NCI-H146 treated with DMSO at 0.1 percent for 48 hours (cell line): ENCODE results near the gene PLD5.
"Not testable (repeated sequence)": the region's sequence is repeated elsewhere in the genome, so short reads cannot be mapped to it uniquely, and the experiment has no call there.

ENCODE experiments used
- DNase-seq: peaks from one replicate; lab custom pipeline; 2025; ENCODE audit not compliant: unreplicated experiment; lab: John Stamatoyannopoulos, UW

Gene PLD5

GRCh38 chr1:242179767-242180166 lies 344.7 kb downstream of the PLD5 start:
- not testable (repeated sequence) for DNase-seq

DNA sequence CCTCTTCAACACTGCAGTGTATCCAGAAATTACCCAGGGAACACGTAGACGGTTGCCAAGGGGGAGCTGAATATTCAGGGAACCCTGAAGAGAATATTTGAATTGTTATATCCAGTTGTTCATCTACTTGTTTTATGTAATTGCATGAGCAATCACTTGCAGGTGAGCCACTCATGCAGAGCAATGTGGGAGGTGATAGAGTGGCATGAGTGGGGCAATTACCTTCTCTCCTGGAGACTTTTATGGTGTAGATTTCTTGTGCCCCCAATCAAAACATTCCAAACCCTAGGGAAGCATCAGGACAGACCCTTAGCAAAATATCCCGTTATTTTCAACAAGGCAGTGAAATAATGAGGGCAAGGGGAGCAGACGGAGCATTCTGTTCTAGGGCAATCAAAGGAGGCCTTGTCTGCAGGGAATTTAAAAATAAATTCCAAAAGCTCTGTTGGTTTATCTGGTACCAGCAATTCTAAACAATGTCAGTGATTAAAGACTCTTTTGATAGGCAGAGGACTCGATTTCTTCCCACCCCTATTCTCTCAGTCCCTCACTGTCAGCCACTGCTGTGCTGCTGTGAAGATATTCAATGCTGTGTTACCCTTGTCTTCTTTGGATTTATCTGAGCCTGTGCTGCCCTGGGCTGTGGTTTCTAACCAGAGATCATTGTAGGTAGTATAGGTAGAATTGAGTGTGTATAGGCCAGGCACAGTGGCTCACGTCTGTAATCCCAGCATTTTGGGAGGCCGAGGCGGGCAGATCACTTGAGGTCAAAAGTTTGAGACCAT lies 345.4 kb downstream of the PLD5 start:
- DNase-seq, result peak; percentile 44

DNA sequence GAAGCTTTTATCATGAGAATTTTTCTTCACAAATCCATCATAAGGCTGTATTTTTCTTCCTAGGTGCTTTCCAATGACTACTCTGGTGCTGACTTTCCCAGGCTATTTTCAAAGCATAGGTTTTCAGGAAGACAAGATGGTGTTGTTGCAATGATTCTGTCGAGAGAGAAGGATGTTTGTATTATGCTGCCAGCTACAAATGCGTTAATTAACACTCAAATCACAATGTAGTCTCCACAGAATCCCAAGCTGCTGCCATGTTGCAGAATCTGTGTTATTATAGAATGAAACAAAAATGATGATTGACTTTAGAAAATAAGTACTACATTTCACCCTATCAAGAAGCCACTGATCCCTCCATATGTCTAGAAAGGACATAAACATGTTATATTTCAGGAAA lies 346.1 kb downstream of the PLD5 start:
- DNase-seq, result no peak

DNA sequence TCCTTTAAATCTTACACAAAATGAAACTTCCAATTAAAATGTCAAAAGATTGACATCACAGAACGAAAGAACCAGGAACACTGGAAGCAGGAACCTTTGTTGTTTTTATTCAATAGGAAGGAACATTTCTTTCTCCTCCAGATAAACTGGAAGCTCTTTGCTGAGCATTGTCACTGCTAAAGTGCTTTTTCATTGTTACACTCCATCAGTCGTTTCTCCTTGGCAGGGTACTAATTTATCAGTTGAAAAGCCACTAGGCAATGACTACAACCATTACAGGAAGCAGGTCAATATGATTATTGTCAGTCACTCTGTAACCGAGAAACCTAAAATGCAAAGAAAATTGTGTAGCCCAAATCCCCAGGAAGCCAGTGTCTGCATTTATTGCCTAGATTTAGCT lies 362.4 kb downstream of the PLD5 start:
- DNase-seq, result no peak

DNA sequence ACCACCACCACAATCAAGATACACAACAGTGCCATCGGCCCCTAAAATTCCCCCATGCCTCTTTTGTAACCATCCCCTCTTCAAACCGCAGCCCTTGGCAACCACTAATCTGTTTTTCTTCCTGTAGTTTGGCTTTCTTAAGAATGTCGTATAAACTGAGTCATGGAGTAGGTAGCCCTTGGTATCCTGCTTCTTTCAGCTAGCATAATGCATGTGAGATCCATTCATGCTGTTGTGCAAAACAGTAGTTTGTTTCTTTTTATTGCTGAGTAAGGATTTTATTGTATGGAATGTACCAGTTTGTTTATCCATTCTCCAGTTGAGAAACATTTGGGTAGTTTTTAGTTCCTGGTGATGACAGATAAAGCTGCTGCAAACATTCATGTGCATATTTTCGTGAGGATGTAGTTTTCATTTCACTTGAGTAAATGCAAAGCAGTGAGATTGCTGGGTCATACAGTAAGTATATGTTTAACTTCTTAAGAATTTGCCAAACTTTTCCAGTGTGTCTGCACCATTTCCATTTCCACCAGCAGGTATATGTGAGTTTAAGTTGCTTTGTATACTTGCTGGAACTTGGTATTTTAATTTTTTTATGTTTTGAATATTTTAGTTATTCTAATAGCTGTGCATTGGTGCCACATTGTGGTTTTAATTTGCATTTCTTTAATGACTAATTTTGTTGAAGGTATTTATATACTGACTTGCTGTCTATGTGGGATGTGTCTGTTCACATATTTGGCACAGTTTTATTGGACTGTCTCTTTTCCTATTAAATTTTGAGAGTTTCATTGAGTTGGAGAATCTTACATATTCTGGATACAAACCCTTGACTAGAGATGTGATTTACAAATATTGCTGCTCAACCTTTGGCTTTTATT lies 377.2 kb downstream of the PLD5 start:
- no peak for DNase-seq

DNA sequence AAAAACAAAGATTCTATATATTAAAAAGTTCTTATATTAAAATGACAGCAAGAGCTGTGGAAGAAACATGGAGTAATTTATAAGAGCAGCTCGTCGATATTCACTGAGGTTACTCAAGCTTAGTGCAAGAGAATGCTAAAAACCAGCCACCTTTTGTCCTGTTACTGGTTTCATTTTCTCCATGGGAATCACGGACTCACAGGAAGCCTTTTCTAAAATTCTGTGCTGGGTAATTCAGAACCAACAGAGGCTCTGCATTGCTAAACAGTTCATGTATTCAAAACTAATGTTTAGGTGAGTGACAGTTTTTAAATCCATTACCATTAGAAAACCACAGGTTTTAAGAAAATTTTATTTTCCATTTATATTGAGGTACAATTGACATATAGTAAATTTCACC lies 377.8 kb downstream of the PLD5 start:
- no peak for DNase-seq

- no peak for DNase-seq
Observed at GRCh38 chr1:242140836-242141235, 383.7 kb downstream of the PLD5 start.

DNA sequence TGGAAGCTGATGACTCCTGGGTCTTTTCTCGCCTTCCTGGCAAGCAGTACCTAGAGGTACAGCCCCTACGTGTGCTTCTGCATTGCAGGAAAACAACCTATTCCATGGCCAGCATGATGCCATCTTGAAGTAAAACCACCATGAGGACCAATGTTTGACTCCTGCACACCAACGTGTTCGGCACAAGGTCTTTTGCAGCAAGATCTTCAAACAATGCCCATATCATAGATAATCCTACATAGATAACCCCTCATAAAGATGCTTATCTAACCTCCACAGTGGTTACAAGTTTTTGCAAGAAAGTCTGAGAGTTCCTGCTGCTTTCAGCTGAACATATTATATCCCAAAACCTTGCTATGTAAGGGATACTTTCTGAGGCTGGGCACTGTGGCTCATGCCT lies 384.5 kb downstream of the PLD5 start:
- DNase-seq, result no peak

- no peak for DNase-seq
Observed at GRCh38 chr1:242139442-242139841, 385.1 kb downstream of the PLD5 start.

DNA sequence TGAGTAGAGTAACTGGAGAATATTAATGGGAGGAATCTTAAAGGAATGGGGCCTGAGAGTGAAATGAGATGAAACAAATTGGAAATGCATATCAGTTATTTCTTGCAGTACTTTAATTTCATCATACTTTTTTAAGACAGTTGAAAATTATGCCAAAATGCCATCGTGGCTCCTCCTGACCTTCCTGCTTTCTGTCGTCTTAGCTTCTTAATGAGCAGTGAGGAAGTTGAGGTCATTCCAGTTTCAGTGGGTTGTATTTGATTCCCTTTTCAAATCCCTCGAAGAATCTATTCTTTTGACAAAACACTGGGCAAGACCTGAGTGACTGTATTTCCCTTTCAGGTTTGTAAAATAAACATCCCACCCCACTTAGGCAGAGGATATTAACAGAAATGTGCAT lies 390.7 kb downstream of the PLD5 start:
- no peak for DNase-seq

- DNase-seq, result no peak
Observed at GRCh38 chr1:242133351-242133750, 391.1 kb downstream of the PLD5 start.

- no peak for DNase-seq
Observed at GRCh38 chr1:242132121-242132817, 392.2 kb downstream of the PLD5 start.

DNA sequence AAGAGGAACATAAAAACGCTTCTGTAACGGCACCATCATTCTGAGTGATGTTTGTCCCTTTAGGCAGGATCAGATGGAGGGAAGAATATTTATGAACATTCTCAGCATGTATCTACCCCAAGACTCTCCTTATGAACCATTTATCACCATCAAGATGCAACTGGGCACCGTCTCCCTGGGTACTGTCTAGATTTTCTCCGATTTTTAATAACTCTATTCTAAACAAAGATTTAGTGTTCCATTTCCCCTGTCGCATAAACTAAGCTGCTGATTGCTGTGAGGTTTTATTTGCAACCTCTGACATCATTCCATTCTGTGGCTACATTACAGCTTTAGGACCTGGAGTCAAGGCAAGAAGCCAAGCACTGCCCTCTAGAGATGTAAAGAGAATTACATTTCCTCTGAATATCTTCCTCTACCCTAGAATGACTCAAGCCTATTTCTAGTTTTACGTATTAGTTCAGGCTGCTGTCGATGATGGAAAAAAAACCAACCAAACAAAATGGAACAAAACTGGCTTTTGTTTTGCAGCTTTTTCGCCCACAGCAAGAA lies 395.5 kb downstream of the PLD5 start:
- DNase-seq, result peak; percentile 49

- no peak for DNase-seq
Observed at GRCh38 chr1:242120432-242120831, 404.1 kb downstream of the PLD5 start.

DNA sequence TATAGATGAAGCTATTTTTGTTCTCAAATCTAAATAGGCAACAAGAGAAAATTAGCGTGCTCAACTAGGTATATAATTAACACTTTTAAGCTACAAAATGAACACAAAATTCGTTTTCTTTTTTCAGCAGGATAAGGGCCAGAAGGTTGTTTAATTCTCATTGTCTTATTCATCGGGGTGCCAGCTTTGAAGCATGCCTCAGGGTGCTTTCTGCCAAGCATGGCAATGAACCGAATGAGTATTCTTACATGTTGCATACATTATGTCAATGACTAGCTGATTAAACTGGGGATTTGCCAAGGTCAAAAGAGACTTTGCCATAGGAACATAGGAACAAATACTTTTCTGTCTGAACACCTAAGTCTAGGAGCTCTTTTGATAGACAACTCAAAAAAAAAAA lies 423.6 kb downstream of the PLD5 start:
- no peak for DNase-seq

DNA sequence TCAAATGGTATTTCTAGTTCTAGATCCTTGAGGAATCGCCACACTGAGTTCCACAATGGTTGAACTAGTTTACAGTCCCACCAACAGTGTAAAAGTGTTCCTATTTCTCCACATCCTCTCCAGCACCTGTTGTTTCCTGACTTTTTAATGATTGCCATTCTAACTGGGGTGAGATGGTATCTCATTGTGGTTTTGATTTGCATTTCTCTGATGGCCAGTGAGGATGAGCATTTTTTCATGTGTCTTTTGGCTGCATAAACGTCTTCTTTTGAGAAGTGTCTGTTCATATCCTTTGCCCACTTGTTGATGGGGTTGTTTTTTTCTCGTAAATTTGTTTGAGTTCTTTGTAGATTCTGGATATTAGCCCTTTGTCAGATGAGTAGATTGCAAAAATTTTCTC lies 427.2 kb downstream of the PLD5 start:
- DNase-seq, result not testable (repeated sequence)

DNA sequence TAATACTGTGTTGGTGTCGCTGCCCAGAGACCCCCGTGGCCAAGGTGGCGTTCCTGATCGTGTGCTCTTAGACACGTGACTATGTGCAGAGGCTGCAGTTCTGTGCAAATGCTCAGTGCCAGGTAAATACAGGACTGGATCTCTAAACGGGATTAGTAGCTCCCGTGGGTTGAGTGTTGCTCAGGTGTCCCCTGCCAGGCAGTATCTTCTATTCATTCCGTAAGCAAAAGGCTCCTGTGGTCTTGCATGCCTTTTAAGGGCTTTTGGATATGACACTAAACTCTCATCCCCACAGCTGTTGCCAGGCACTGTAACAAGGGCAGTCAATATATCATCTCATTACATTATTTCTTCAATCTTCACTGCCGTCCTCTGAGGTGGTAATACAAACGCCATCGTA lies 431.4 kb downstream of the PLD5 start:
- DNase-seq, result no peak

DNA sequence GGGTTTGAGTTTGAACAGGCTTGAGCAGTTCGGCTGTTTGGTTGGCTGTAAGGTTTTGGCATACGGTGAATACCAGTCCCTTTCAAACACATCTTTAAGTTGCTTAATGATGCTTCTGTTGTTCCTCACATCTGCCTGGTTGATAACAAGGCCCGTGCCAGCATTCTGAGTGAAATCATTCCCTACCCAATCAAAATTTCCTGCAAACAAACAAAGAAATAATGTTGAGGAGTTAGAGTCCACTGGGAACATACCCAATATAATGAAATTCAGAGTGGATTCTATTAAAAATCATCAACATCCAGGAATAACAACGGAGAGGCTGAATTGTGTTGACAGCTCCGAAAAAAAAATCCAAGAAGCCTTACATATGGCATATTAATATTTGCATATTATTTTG lies 434.6 kb downstream of the PLD5 start:
- no peak for DNase-seq

- DNase-seq, result no peak
Observed at GRCh38 chr1:242088875-242089274, 435.6 kb downstream of the PLD5 start.

DNA sequence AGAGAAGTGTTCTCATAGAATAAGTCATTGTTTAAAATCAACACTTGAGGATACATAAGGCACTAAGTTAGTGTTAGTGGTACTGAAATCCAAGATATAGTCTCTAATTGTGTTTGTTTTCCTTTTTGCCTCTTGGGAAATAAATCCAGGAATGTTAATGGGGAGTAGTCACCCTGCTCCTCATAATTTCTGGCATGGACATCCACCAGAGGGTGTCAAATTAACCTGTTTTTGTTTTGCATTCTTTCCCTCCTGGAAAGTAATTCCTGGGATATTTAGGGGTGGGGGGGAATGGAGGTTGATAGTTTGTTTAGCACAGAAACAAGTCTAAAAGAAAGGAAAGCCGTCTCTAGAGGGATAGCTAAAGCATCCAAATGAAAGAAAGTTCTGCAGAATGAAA lies 437.8 kb downstream of the PLD5 start:
- DNase-seq, result no peak

DNA sequence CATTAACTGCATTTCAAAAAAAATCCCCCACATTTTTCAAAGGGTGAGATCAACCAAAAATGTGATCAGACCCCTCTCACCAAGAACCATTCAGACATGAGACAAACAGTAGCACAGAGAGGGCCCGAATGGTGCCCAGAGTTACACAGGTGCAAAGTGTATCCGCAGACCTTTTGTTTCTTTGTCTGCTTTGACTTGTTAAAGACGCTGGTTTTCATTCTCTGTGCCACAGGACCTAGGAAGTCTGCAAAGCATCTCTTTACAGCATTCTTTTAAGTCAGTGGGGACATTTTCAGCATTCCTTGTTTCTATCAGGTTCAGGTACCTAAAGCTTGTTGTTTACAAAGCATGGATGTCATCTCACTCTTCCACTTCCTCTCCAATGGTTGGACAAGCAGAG lies 438.4 kb downstream of the PLD5 start:
- no peak for DNase-seq
